Stimulated activated CD4-positive, alpha-beta T cell treated with anti-CD3 and anti-CD28 coated beads, Interleukin-12 subunit alpha, Interleukin-12 subunit beta, amount 100 ng/mL, for 24 hours (primary cell): ENCODE results near the gene WFIKKN2.
"Not testable (repeated sequence)": the region's sequence is repeated elsewhere in the genome, so short reads cannot be mapped to it uniquely, and the experiment has no call there.

Source experiments
- DNase-seq, 2 experiments: peaks; one replicate each; pipeline ENCODE4 v3.0.0-alpha.2; 2020; ENCODE audit warnings: low read depth in 2 of 2

WFIKKN2 gene

GRCh38 chr17:50853781-50854180 lies 18.4 kb downstream of the WFIKKN2 start:
- DNase-seq: no peak

GRCh38 chr17:50855708-50856330 lies 20.4 kb downstream of the WFIKKN2 start:
- no peak for DNase-seq

GRCh38 chr17:50856431-50856830 lies 21.0 kb downstream of the WFIKKN2 start:
- no peak for DNase-seq

GRCh38 chr17:50858486-50859225 lies 23.3 kb downstream of the WFIKKN2 start:
- no peak for DNase-seq

GRCh38 chr17:50859727-50860126 lies 24.3 kb downstream of the WFIKKN2 start:
- not testable (repeated sequence) for DNase-seq

GRCh38 chr17:50861334-50861676 lies 25.9 kb downstream of the WFIKKN2 start:
- no peak for DNase-seq

GRCh38 chr17:50861822-50862528 lies 26.6 kb downstream of the WFIKKN2 start:
- no peak for DNase-seq

GRCh38 chr17:50863221-50863843 lies 27.9 kb downstream of the WFIKKN2 start:
- peak in 1 of 2 experiments; percentile 35 for DNase-seq

GRCh38 chr17:50863931-50864330 lies 28.5 kb downstream of the WFIKKN2 start:
- no peak for DNase-seq

- no peak for DNase-seq
Observed at GRCh38 chr17:50864747-50865059, 29.3 kb downstream of the WFIKKN2 start.

- peak in 1 of 2 experiments; percentile 26 for DNase-seq
Observed at GRCh38 chr17:50865060-50865867, 29.9 kb downstream of the WFIKKN2 start.

GRCh38 chr17:50865868-50866260 lies 30.5 kb downstream of the WFIKKN2 start:
- DNase-seq: no peak

- peak; percentile 92 to 96 for DNase-seq
Observed at GRCh38 chr17:50866261-50866949, 31.0 kb downstream of the WFIKKN2 start, which contains the start of gene TOB1. TSS of gene TOB1 (minus strand) at chr17:50866354. CDS start at chr17:50864017, 2,337 bp downstream.

GRCh38 chr17:50866950-50867362 lies 31.6 kb downstream of the WFIKKN2 start:
- DNase-seq: peak; percentile 38 to 43

- peak; percentile 65 to 78 for DNase-seq
Observed at GRCh38 chr17:50867363-50868139, 32.2 kb downstream of the WFIKKN2 start.

GRCh38 chr17:50868140-50868438 lies 32.7 kb downstream of the WFIKKN2 start:
- DNase-seq: no peak

- DNase-seq: no peak
Observed at GRCh38 chr17:50868602-50869001, 33.2 kb downstream of the WFIKKN2 start.

GRCh38 chr17:50871364-50871763 lies 36.0 kb downstream of the WFIKKN2 start:
- no peak for DNase-seq

- no peak for DNase-seq
Observed at GRCh38 chr17:50871898-50872297, 36.5 kb downstream of the WFIKKN2 start.

- peak in 1 of 2 experiments; percentile 33 for DNase-seq
Observed at GRCh38 chr17:50872710-50873424, 37.5 kb downstream of the WFIKKN2 start.
